Endothelial cell of umbilical vein (primary cell): ENCODE measurements around the gene GSKIP.

ENCODE experiments used
- EZH2 ChIP-seq: IDR thresholded peaks from 2 replicates; pipeline ENCODE4 v1.6.1; 2012; ENCODE audit warnings: borderline replicate concordance, low read depth, mild to moderate bottlenecking, moderate library complexity, low read length, inconsistent platforms; ENCODE audit not compliant: severe bottlenecking
- POLR2A ChIP-seq: IDR thresholded peaks from 2 replicates; pipeline ENCODE4 v1.6.1; 2012; ENCODE audit warnings: low read depth, mild to moderate bottlenecking, control low read depth, low read length
- POLR2AphosphoS5 ChIP-seq: IDR thresholded peaks from 2 replicates; pipeline ENCODE4 v1.6.1; 2012; ENCODE audit warnings: low read depth, mild to moderate bottlenecking, control low read depth, low read length, moderate library complexity; ENCODE audit not compliant: insufficient read depth
- TF ChIP-seq, protein P1 (sequence below), 2 donors: IDR thresholded peaks; 1 replicate in 1 of 2; 2 replicates in 1 of 2; pipeline ENCODE4 v1.5.1; 2011; ENCODE audit warnings: low read length in 2 of 2, mild to moderate bottlenecking in 2 of 2, moderate library complexity in 2 of 2, control low read depth in 1 of 2, inconsistent platforms in 1 of 2, low read depth in 1 of 2; ENCODE audit not compliant: insufficient read depth in 1 of 2; ENCODE audit errors: extremely low read depth in 1 of 2

DNA sequence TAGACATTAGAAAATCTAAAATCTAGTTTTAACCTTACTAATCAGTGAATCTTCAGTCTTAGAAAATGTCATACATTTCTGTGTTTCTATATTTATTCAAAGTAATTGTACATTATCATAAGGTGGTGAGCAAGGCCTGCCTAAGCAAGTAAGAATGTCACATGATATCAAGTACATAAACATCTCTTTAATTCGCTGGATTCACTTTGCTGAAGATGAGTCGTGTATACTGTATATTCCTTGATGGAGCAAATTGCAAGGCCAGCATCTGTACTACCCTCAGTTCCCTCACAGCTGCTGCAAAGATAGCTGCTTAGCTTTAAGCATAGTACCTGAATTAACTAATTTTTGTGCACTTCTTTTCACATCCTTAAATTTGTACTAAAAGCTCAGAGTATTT is 20.1 kb downstream of the GSKIP start:
- no peak for TF ChIP-seq POLR2AphosphoS5
- TF ChIP-seq, protein P1, sequence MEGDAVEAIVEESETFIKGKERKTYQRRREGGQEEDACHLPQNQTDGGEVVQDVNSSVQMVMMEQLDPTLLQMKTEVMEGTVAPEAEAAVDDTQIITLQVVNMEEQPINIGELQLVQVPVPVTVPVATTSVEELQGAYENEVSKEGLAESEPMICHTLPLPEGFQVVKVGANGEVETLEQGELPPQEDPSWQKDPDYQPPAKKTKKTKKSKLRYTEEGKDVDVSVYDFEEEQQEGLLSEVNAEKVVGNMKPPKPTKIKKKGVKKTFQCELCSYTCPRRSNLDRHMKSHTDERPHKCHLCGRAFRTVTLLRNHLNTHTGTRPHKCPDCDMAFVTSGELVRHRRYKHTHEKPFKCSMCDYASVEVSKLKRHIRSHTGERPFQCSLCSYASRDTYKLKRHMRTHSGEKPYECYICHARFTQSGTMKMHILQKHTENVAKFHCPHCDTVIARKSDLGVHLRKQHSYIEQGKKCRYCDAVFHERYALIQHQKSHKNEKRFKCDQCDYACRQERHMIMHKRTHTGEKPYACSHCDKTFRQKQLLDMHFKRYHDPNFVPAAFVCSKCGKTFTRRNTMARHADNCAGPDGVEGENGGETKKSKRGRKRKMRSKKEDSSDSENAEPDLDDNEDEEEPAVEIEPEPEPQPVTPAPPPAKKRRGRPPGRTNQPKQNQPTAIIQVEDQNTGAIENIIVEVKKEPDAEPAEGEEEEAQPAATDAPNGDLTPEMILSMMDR (IDR thresholded peaks at IDR 0.05; ENCODE audit: extremely low read depth in 1 of 2, insufficient read depth in 1 of 2, low read depth in 1 of 2, low read length in 2 of 2), result no peak
- TF ChIP-seq EZH2, result no peak
- no peak for TF ChIP-seq POLR2A
